Measurements from ENCODE around the gene FREM1.

Gene FREM1

DNA sequence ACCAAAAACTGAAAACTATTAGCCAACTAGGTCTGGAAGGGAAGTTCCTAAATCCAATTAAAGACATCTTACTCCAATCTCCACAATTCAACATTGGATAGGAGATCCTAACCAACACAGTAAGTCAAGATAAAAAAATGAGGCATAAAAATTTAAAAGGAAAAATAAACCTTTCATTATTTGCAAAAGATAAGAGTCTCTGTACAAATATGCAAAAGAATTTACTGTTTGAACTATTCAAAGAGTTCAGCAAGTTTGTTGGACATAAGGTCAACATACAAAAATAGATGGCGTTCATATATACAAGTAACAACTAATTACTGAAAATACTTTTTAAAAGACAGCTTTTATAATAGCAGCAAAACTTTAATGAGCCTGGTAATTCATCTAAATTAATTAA, 3.1 kb upstream of the FREM1 start:
- Histone ChIP-seq H3K36me3 (no peaks in the 10 kb centered on the region), H3K9ac (no peak overlapping the region), H3K27ac (no peak overlapping the region), H3K4me2 (no peak overlapping the region), H3K4me1 (no peaks in the 10 kb centered on the region), H3K9me3 (replicated peaks in 1 of 11) (no peaks in the 10 kb centered on the region), H4K20me1 (no peaks in the 10 kb centered on the region), H3K27me3 (no peaks in the 10 kb centered on the region), H3K4me3 (no peak overlapping the region)
- no peak for TF ChIP-seq Cebpa-rat (IDR thresholded peaks at IDR 0.05)

DNA sequence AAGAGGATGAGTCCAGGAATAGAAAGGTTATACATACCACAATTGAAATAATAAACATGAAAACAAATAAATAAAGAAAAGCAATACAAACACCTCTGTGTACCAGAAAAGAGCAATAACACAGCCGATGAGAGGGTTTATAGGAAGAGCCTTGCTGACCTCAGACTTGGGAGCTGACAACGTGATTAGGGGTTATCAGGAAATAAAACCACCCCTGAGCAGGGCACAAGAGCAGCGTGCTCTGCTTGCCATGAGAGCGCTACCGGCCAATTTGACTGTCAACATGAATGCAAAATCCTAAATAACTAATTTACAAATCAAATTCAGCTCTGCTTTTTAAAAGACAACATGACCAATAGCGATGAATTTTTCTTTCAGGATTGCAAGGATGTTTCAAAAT, 2.6 kb upstream of the FREM1 start:
- no peak for TF ChIP-seq Cebpa-rat (IDR thresholded peaks at IDR 0.05)
- H3K4me3 ChIP-seq: no peak overlapping the region
- no peaks in the 10 kb centered on the region for H3K4me1 ChIP-seq
- no peak overlapping the region for H3K27ac ChIP-seq
- H4K20me1 ChIP-seq: no peaks in the 10 kb centered on the region
- H3K27me3 ChIP-seq: no peaks in the 10 kb centered on the region
- H3K4me2 ChIP-seq: no peak overlapping the region
- H3K9ac ChIP-seq: no peak overlapping the region
- H3K36me3 ChIP-seq: no peaks in the 10 kb centered on the region
- no peaks in the 10 kb centered on the region for H3K9me3 ChIP-seq (replicated peaks in 1 of 11)

DNA sequence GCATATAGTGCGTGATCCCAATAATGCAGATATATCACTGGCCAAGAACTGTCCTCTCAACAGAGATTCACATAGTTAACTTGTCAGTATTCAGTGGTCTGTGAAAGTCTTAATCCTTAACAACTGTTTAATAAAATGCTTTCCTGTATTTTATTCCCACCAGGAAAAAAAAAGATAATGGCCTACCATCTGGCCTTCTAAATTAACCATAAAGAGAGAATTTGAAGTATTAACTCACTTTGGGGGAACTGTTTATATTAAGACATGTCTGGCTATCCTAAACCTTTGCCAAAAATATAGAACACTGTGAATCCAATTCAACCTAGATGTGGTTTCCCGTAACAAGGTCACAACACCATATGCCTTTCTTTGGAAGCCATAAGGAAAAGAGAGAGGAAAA, 818 bp upstream of the FREM1 start:
- no peak for TF ChIP-seq Cebpa-rat (IDR thresholded peaks at IDR 0.05)
- H3K36me3 ChIP-seq: no peaks in the 10 kb centered on the region
- no peaks in the 10 kb centered on the region for H3K27me3 ChIP-seq
- no peak overlapping the region for H3K4me3 ChIP-seq
- H4K20me1 ChIP-seq: no peaks in the 10 kb centered on the region
- no peaks in the 10 kb centered on the region for H3K4me1 ChIP-seq
- no peak overlapping the region for H3K27ac ChIP-seq
- H3K9ac ChIP-seq: no peak overlapping the region
- H3K4me2 ChIP-seq: no peak overlapping the region
- H3K9me3 ChIP-seq (replicated peaks in 1 of 11): no peaks in the 10 kb centered on the region

DNA sequence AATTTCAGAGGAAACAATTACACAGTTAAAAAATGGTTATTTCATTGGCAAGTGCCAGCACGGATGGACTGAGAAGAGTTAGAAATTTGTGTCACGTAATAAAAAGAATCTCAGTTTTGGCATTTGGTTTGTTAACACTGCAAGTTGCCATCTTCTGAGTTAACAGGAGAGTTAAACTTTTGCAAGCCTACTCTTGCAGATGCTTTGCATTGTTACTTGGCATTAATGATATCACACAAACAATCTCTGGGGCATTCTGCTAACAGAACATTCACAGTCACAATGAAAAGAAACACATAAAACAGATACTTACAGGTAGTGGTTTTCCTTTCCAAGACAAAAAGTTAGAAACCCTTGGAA, 647 bp downstream of the FREM1 start:
- no peak overlapping the region for H3K4me2 ChIP-seq
- no peak for TF ChIP-seq Cebpa-rat (IDR thresholded peaks at IDR 0.05)
- no peak overlapping the region for H3K4me3 ChIP-seq
- H3K27me3 ChIP-seq: no peaks in the 10 kb centered on the region
- no peaks in the 10 kb centered on the region for H3K36me3 ChIP-seq
- no peak overlapping the region for H3K9ac ChIP-seq
- H3K9me3 ChIP-seq (replicated peaks in 1 of 11): no peaks in the 10 kb centered on the region
- no peaks in the 10 kb centered on the region for H4K20me1 ChIP-seq
- H3K4me1 ChIP-seq: no peaks in the 10 kb centered on the region
- no peak overlapping the region for H3K27ac ChIP-seq

DNA sequence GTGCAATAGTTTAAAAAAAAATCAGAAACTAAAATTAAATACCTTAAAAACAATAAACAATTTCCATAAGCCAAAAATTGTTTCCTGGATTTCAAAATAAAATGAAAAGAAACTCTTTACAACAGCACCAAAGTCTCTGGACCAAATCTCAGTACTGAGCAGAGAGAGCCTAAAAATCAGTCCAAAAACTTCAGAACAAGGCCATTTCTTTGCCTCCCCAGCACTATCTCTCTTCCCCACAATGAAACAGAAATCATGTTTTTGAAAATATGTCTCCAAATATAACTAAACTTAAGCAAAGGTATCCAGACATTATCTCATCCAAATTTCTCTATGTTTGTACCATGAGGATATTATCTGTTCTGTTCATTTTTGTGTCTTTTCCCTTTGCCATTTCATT, 1.0 kb downstream of the FREM1 start:
- Histone ChIP-seq H3K36me3 (no peaks in the 10 kb centered on the region), H3K4me3 (no peak overlapping the region), H3K27ac (no peak overlapping the region), H3K4me1 (no peaks in the 10 kb centered on the region), H4K20me1 (no peaks in the 10 kb centered on the region), H3K27me3 (no peaks in the 10 kb centered on the region), H3K9me3 (replicated peaks in 1 of 11) (no peaks in the 10 kb centered on the region), H3K9ac (no peak overlapping the region), H3K4me2 (no peak overlapping the region)
- TF ChIP-seq Cebpa-rat (IDR thresholded peaks at IDR 0.05): no peak

DNA sequence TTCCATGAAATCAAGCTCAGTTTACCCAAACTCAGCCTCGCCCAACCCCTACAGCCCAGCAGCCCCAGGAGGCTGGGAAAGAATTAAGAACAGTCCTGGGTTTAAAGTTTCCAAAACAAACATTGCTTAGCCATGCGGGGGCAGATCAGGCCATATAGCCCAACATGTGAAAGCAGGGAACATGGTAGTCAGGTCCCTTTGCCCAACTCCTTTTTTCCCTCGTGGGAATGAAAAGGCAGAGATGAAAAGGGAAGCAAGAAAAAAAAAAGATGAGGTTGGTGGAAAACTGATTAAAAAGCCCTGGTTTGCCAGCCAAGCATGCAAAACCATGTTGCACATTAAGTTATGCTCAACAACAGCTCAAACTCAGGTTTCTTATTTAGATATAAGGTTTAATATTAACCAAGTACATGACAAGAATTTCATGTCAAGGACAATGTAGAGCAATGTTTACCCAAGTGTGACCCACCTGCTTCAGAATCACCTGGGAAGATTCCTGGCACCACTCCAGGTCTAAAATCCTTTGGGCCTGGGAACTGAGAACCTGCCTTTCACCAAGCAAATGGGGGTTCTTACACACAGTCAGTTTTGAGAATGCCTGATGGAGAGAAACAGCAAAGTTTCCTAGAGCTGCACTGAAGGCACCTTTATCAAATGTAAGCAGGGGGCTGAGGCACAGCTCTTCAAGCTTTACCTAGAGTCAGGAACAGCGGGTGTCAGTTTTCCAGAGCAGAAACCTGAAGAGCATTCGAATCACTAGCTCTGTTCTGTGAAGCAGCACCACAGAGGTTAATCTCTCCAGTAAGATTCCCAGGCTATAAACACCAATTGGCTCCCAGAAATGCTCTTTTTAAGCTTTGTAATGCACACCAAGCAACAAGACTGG, 1.7 kb downstream of the FREM1 start:
- Histone ChIP-seq H3K4me3 (no peak overlapping the region), H3K4me2 (no peak overlapping the region), H3K9me3 (replicated peaks in 1 of 11) (no peaks in the 10 kb centered on the region), H3K36me3 (no peaks in the 10 kb centered on the region), H3K27me3 (no peaks in the 10 kb centered on the region), H3K9ac (no peak overlapping the region), H3K4me1 (no peaks in the 10 kb centered on the region), H4K20me1 (no peaks in the 10 kb centered on the region), H3K27ac (no peak overlapping the region)
- TF ChIP-seq Cebpa-rat (IDR thresholded peaks at IDR 0.05): no peak

DNA sequence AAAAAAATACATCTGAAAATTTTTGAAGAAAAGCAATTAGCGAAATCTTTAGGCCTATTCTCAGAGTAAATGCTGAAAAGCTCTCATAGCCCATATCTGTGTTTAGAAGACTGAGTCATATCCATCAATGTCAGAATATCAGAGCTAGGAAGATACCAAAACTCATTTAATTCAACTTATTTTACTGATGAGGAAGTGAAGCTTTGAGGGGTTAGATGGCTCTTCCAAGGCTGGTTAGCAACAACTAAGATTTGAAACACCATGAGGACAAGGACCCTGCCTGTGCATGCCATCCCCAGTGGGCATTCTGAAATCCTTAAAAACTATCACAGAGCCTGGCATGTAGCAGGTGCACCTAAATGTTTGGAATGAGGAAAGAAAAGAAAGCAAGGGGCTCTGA, 2.5 kb downstream of the FREM1 start:
- no peaks in the 10 kb centered on the region for H3K36me3 ChIP-seq
- no peaks in the 10 kb centered on the region for H4K20me1 ChIP-seq
- no peak for TF ChIP-seq Cebpa-rat (IDR thresholded peaks at IDR 0.05)
- no peaks in the 10 kb centered on the region for H3K27me3 ChIP-seq
- H3K4me3 ChIP-seq: no peak overlapping the region
- no peak overlapping the region for H3K4me2 ChIP-seq
- H3K9ac ChIP-seq: no peak overlapping the region
- no peak overlapping the region for H3K27ac ChIP-seq
- H3K4me1 ChIP-seq: no peaks in the 10 kb centered on the region
- no peaks in the 10 kb centered on the region for H3K9me3 ChIP-seq (replicated peaks in 1 of 11)

DNA sequence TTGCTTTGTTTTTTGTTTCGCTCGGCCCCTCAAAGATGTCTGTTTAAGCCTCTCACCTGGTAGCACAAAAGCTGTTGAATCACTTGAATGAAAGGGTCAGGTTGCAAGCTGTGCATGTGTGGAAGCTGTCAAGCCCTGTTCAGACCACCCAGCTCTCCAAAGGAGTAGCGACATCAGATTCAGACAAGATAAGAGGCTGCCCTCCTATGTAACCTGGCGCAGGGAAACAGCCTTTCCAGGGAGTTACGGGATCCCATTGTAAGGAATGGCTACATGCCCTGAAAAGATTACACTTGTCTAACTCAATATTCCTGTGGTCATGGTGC, 2.9 kb downstream of the FREM1 start:
- Histone ChIP-seq H3K4me2 (no peak overlapping the region), H3K27ac (no peak overlapping the region)

DNA sequence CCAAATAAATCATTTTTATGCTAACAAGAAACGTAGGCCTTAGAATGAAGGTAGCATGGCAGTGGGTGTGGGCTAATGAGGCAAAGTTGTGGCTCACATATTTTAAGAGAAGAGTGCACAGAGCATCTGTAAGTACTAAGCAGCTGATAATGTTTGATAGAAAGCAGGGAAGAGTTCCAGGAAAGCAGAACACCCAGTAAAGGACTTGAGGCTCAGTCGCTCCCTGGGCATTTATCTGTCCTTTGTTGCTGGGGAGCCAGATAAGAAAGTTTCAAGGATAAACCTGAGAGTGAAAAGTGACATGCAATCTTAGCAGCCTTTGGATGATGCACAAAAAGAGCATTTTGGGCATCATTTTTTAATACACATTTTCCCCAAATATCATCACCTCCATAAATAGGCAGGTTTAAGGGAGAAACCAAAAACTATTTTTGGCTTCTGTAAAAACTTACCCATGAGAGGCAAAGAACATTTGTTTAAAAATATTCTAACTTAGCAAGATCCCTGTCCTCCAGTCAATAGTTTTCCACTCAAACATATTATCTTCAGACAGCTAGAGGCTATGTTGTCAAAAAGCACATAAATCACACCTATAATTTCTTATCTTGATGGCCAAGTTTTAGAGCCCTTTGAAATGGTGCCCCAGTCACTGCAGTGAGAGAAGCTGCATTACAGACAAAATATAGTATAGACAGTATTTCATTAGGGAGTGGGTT, 3.4 kb downstream of the FREM1 start:
- Histone ChIP-seq H3K4me2 (no peak overlapping the region), H3K9me3 (replicated peaks in 1 of 11) (no peaks in the 10 kb centered on the region), H3K4me1 (no peaks in the 10 kb centered on the region), H4K20me1 (no peaks in the 10 kb centered on the region), H3K27ac (no peak overlapping the region), H3K36me3 (no peaks in the 10 kb centered on the region), H3K9ac (no peak overlapping the region), H3K27me3 (no peaks in the 10 kb centered on the region), H3K4me3 (no peak overlapping the region)
- TF ChIP-seq Cebpa-rat (IDR thresholded peaks at IDR 0.05): no peak

More for the DNA sequence above, 2.9 kb downstream of the FREM1 start:
- H3K27me3 ChIP-seq: no peaks in the 10 kb centered on the region
- H4K20me1 ChIP-seq: no peaks in the 10 kb centered on the region
- no peaks in the 10 kb centered on the region for H3K9me3 ChIP-seq (replicated peaks in 1 of 11)
- H3K9ac ChIP-seq: no peak overlapping the region
- H3K4me3 ChIP-seq: no peak overlapping the region
- H3K4me1 ChIP-seq: no peaks in the 10 kb centered on the region
- TF ChIP-seq Cebpa-rat (IDR thresholded peaks at IDR 0.05): no peak
- H3K36me3 ChIP-seq: no peaks in the 10 kb centered on the region

DNA sequence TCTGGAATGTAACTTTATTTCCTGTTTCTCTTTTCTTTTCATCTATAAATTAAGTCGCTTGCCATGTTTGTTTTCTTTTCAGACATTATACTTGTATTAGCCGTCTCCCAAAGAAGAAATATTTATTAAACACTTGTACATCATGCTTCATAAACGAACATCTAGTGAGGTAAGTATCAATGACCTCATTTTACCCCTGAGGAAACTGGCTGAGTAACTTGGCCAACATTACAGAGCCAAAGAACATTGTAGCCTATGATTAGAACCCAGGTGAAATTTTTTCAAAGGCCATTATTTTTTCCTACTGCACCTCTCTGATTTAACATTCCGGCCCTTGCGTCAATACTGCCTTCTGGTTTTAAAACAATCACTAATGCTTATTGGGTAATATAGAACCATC, 4.2 kb downstream of the FREM1 start:
- Histone ChIP-seq H3K9ac (no peak overlapping the region), H3K4me2 (no peak overlapping the region), H3K36me3 (no peaks in the 10 kb centered on the region), H3K4me1 (no peaks in the 10 kb centered on the region), H3K4me3 (no peak overlapping the region), H4K20me1 (no peaks in the 10 kb centered on the region), H3K27ac (no peak overlapping the region), H3K9me3 (replicated peaks in 1 of 11) (no peaks in the 10 kb centered on the region), H3K27me3 (no peaks in the 10 kb centered on the region)
- no peak for TF ChIP-seq Cebpa-rat (IDR thresholded peaks at IDR 0.05)

All from BLaER1 treated with 17β-estradiol and CSF1 and Interleukin-3, amounts not matched to agents 10 nM and 100 nM (cell line).